Left lobe of liver (tissue), 2 donors: ENCODE data around the gene ABCG5. TPM values are rescaled to one million over a fixed set of nuclear protein-coding genes. Genes with fewer than 3 reads are reported as not detected.

Experiments
- ATAC-seq: fragments of 200-7000 bp; cut with Tn5 transposase; one replicate; pipeline ENCODE4 v1.9.1; 2020; ENCODE audit warnings: mild to moderate bottlenecking, moderate library complexity
- DNase-seq: peaks from one replicate; pipeline ENCODE4 v3.0.0-alpha.2; 2020; ENCODE audit warnings: low spot score
- total RNA-seq: library from RNA; stranded (reverse); gene quantifications from one replicate; pipeline ENCODE4 v1.2.1, GENCODE V29; 2021
- donor health status: DM: no; HTN: no; CAD: no; lungs with moderate emphysema.
- donor health status: DM: no; HTN: yes; CAD: no.

Gene ABCG5
- total RNA-seq, 1 donor from 2014 or later = 57.0 TPM

DNA sequence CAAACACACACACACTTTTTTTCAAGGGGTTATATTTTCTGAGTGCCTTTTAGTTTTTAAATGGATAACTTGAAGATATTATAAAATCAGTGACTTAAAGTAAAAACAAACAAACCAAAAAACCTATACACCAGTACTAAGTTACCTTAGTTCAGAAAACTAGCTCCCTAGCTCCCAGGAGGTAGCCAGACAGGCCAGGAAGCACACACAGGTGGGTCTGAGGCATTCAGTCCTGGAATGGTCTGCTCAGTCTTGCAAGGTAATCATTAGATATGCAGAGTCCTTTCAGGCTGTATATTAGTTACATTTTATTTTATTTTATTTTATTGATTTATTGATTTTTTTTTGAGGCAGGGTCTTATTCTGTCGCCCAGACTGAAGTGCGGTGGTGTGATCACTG lies 75.5 kb downstream of the ABCG5 start:
- no peak for ATAC-seq
- no peak for DNase-seq

Other genes starting within 250 kb of the ABCG5 start
- 20.0 TPM for gene THADA, start 242.8 kb downstream of the ABCG5 start, total RNA-seq
- 1.6 TPM for gene PLEKHH2, start 201.6 kb downstream of the ABCG5 start, total RNA-seq
- not detected for gene C1GALT1C1L, start 162.4 kb downstream of the ABCG5 start, total RNA-seq
- 5.1 TPM for gene DYNC2LI1, start 64.8 kb downstream of the ABCG5 start, total RNA-seq
- gene ABCG8, start 132 bp upstream of the ABCG5 start, total RNA-seq = 121 TPM
- 38.4 TPM for gene LRPPRC, start 157.2 kb upstream of the ABCG5 start, total RNA-seq